NOMO-1 (cell line): Measurements from ENCODE around the gene TRIML1.

ENCODE experiments used
- DNase-seq, 2 experiments: peaks; one replicate each; lab custom pipeline; 2025; ENCODE audit not compliant: unreplicated experiment in 2 of 2; lab: John Stamatoyannopoulos, UW

Gene TRIML1

GRCh38 chr4:188139141-188139540 is at the start of gene TRIML1:
TRIML1 (plus strand) TSS chr4:188139441; CDS start chr4:188139559, 118 bp downstream.
- DNase-seq, result no peak

- DNase-seq, result no peak
Observed at GRCh38 chr4:188092824-188093223, 46.4 kb upstream of the TRIML1 start.

- DNase-seq, result no peak
Observed at GRCh38 chr4:188106454-188106853, 32.8 kb upstream of the TRIML1 start.

GRCh38 chr4:188107931-188108843 is 31.1 kb upstream of the TRIML1 start:
- no peak for DNase-seq

GRCh38 chr4:188109157-188109755 is 30.0 kb upstream of the TRIML1 start, which contains the start of gene TRIML2:
TRIML2 (minus strand) TSS chr4:188109603; CDS start chr4:188105368, 4,235 bp downstream.
- no peak for DNase-seq

GRCh38 chr4:188110036-188110435 is 29.2 kb upstream of the TRIML1 start:
- DNase-seq, result no peak

GRCh38 chr4:188110741-188111471 is 28.3 kb upstream of the TRIML1 start:
- no peak for DNase-seq

GRCh38 chr4:188111955-188112354 is 27.3 kb upstream of the TRIML1 start:
- DNase-seq, result no peak

GRCh38 chr4:188113156-188113555 is 26.1 kb upstream of the TRIML1 start:
- no peak for DNase-seq

- no peak for DNase-seq
Observed at GRCh38 chr4:188117631-188118324, 21.5 kb upstream of the TRIML1 start.

- DNase-seq, result no peak
Observed at GRCh38 chr4:188121530-188121929, 17.7 kb upstream of the TRIML1 start.

GRCh38 chr4:188127214-188127874 is 11.9 kb upstream of the TRIML1 start:
- no peak for DNase-seq

- DNase-seq, result no peak
Observed at GRCh38 chr4:188130355-188130754, 8.9 kb upstream of the TRIML1 start.

- no peak for DNase-seq
Observed at GRCh38 chr4:188132232-188132631, 7.0 kb upstream of the TRIML1 start.

- no peak for DNase-seq
Observed at GRCh38 chr4:188138227-188138626, 1.0 kb upstream of the TRIML1 start.

GRCh38 chr4:188139671-188140070 is 430 bp downstream of the TRIML1 start:
- DNase-seq, result no peak

- DNase-seq, result no peak
Observed at GRCh38 chr4:188143731-188144130, 4.5 kb downstream of the TRIML1 start.

- no peak for DNase-seq
Observed at GRCh38 chr4:188145601-188146000, 6.4 kb downstream of the TRIML1 start.

- DNase-seq, result no peak
Observed at GRCh38 chr4:188146618-188147017, 7.4 kb downstream of the TRIML1 start.

- no peak for DNase-seq
Observed at GRCh38 chr4:188147176-188147575, 7.9 kb downstream of the TRIML1 start.
